ENCODE results near the gene GID8. TPM values are rescaled to one million over a fixed set of nuclear protein-coding genes. Genes with fewer than 3 reads are reported as not detected.

The GID8 gene
- polyA plus RNA-seq, 1 of the 3 experiments (the other 2 are of a cell fraction): 18.1 TPM

- no peak for DNase-seq
- H3K4me3 ChIP-seq (ENCODE audit: low read depth in 2 of 2, low read length in 1 of 2): no peak overlapping the region
- H2AFZ ChIP-seq (ENCODE audit: low read depth): no peak overlapping the region
- H3K4me1 ChIP-seq (ENCODE audit: control insufficient read depth in 1 of 2, insufficient read depth in 2 of 2, low read depth in 1 of 2, low read length in 1 of 2): peaks cover 1 to 19% of the 10 kb centered on the region in 2 experiments; a peak in 2 of 4 replicates
- ChIA-PET POLR2A (no interaction called here), CTCF (interaction anchor here (6.7 kb wide), 1 partner anchor 7 kb away, joined by 50 read pairs; the partner anchor contains the start of gene GID8)
- no peak overlapping the region for H3K27ac ChIP-seq (ENCODE audit: low read depth in 2 of 2, low read length in 1 of 2)
- peaks cover 59% of the 10 kb centered on the region for H4K20me1 ChIP-seq (ENCODE audit: insufficient read depth)
- no peaks in the 10 kb centered on the region for H3K9me3 ChIP-seq
- no peak overlapping the region for H3K4me2 ChIP-seq
- no peaks in the 10 kb centered on the region for H3K9me2 ChIP-seq
- no peak for TF ChIP-seq RXRA (IDR thresholded peaks at IDR 0.05; ENCODE audit: borderline replicate concordance, low read depth)
- no peak for TF ChIP-seq TAF1 (IDR thresholded peaks at IDR 0.05; ENCODE audit: borderline replicate concordance, low read depth, low read length)
- no peak for TF ChIP-seq GABPA (IDR thresholded peaks at IDR 0.05; ENCODE audit: low read depth)
- TF ChIP-seq SMC3 (IDR thresholded peaks at IDR 0.05; ENCODE audit: low read depth, low read length): no peak
- no peak for TF ChIP-seq REST (IDR thresholded peaks at IDR 0.05; ENCODE audit: low read depth, low read length)
- TF ChIP-seq CHD2 (IDR thresholded peaks at IDR 0.05; ENCODE audit: low read length, partially characterized antibody): no peak
- no peak for TF ChIP-seq GATA2 (CRISPR knock-in tag; IDR thresholded peaks at IDR 0.05)
- no peak for TF ChIP-seq IRF3 (IDR thresholded peaks at IDR 0.05; ENCODE audit: low read depth, low read length)
- TF ChIP-seq CTCF (IDR thresholded peaks at IDR 0.05): no peak
- no peak for TF ChIP-seq NFIC (IDR thresholded peaks at IDR 0.05; ENCODE audit: borderline replicate concordance)
- H3K9ac ChIP-seq: no peak overlapping the region
- peaks cover 26% of the 10 kb centered on the region for H3F3A ChIP-seq (replicated peaks; ENCODE audit: insufficient read depth)
- peaks cover 7% of the 10 kb centered on the region in 2 experiments for H3K36me3 ChIP-seq (replicated peaks in 1 of 2; ENCODE audit: control insufficient read depth in 1 of 2, insufficient read depth in 2 of 2, low read length in 1 of 2)
- H3K27me3 ChIP-seq (ENCODE audit: insufficient read depth): no peaks in the 10 kb centered on the region
- H3K79me2 ChIP-seq (ENCODE audit: insufficient read depth): peaks cover 97% of the 10 kb centered on the region
- 91% methylated on average over 39 of the region's 44 CpGs for WGBS (ENCODE audit: low lambda C conversion rate)
Observed at GRCh38 chr20:62929051-62929538, 8.9 kb upstream of the GID8 start.

Measured in SK-N-SH (cell line).